Left renal cortex interstitium (tissue), 4 donors: ENCODE results near the gene PTPRG. TPM values are rescaled to one million over a fixed set of nuclear protein-coding genes. Genes with fewer than 3 reads are reported as not detected.
A peak's percentile ranks its signal among the peaks of the same experiment; 100 is the strongest.
"Not testable (repeated sequence)": the region's sequence is repeated elsewhere in the genome, so short reads cannot be mapped to it uniquely, and the experiment has no call there.

ENCODE experiments used
- DNase-seq, 4 donors: peaks; one replicate each; pipeline ENCODE4 v3.0.0-alpha.2; 2013; ENCODE audit warnings: low read depth in 4 of 4, low spot score in 2 of 4, missing footprints in 1 of 4
- polyA plus RNA-seq, 4 donors: library from polyadenylated mRNA; unstranded; fragments of 120-200 nt; gene quantifications; one replicate each; pipeline ENCODE4 v1.2.1, GENCODE V29; 2013; ENCODE audit not compliant: insufficient read length in 4 of 4

The PTPRG gene
- polyA plus RNA-seq, 4 donors, result 75.4 to 87.4 (median 78.9) TPM

DNA sequence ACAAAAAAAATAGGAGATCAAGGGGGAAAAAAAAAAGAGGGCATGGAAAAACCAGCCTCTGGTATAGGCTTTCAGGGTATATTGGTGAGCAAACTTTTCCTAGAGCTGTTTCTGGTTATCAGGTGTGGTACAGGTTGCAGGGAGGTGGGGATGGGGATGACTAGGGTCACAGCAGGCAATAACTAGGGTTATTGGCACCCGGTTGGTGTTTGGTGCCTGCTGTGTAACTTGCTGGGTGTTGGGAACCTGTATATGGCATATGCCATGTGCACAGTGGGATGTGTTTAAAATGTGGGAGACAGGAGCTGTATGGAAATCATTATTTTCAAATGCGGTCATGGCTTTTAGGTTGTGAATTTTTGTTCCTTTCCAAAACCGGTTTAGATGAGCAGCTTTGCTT, 119.2 kb downstream of the PTPRG start:
- no peak for DNase-seq

DNA sequence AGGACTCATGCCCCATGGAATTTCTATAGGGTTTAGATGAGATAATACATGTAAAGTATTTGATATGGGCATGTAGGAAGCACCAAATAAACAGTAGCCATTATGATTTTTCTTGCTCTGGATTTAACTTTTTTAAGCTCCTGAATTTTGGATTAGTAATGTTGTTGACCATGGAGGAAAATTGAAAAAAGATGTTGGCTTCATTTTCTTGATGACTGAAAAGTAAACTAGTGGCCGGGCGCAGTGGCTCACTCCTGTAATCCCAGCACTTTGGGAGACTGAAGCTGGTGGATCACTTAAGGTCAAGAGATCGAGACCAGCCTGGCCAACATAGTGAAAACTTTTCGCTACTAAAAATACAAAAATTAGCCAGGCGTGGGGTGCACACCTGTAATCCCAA, 120.3 kb downstream of the PTPRG start:
- DNase-seq, result no peak

GRCh38 chr3:61682671-61683548, 121.5 kb downstream of the PTPRG start:
- DNase-seq, result no peak

DNA sequence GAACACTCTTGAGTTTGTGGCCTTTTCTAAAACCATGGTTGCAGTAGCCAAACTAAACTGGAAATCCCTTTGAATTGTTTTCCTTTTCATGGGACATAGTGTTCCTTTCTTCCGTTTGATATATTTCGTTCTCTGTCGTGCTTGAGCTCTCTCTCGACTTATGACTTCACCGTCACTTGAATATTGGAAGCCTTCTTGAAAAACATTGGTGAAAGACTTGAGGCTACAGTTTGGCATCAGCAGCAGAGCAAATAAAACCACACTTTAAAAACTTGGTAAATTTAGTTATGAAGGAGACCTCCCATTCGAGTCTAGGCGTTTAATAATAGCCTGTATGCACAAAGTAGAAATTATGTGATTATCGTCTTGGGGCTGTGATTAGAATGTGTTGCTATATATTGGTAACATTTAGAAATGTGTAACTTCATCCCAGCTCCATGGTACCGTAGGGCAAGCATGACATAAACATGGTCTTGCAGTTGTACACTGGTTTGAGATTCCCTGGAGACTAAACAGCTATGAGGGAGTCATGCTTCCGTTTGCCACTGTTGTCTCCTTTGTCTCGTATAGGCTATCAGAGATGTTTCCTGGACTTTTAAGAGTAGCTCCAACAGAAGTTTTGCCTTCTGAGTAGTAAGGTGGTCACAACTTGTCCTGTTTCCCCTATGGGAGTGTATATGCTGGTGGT, 122.3 kb downstream of the PTPRG start:
- no peak for DNase-seq

DNA sequence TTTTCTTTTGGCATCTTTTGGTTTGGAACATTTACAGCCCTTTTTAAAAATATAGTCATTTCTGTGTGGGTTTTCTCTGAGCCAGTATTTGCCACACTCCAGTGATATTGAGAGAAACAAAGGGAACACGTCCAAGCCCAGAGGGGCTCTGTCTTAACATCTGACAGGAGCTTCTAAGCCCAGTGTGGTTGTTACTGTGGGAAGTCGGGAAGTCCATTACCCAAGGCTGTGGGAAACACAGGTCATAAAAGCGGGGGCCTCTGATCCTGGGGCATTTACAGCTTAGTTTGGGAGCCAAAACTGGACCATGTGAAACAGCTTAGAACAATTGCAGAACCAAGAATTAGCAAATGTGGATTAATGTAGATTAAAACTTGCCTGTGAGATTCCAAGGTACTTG, 123.0 kb downstream of the PTPRG start:
- DNase-seq, result no peak

GRCh38 chr3:61685755-61686154, 124.4 kb downstream of the PTPRG start:
- peak in 3 of 4 donors; percentile 25 to 39 (median 30) for DNase-seq

DNA sequence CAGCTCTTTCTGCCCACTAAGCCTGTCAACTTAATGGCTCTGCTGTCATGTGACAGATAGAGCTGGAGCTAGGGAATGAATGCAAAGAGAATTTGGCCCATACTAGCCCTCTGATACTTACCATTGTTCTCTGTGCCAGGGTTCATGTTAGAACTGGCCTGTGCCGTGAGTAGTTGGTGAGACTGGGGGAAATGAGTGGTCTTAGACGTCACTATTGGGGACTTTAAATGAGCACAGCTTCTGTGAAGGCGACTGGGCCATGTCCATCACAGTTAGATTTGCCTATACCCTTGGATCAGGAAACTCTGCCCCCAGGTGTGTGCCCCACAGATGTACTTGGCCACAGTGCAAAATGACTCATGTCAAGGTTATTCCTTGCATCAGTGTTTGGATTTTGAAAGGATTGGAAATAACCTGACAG, 124.9 kb downstream of the PTPRG start:
- DNase-seq, result no peak

DNA sequence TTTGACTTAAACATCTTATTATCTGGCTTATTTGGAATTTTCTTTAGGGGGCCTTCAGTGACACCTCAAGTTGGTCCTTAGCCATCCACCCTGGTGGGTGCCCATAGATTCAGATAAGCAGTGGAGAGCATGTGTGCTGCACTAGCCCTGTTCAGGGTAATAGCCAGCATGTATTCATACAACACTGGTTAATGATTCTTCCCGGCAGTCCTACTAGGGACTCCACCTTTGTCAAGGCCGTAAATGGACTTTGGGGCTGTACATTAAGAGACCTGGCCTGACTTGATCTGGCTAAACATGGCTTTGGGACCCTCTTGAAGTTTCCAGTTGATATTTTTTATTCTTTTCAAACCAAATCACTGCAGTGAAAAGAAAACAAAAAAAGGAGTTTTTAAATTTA, 125.8 kb downstream of the PTPRG start:
- DNase-seq, result no peak

GRCh38 chr3:61687663-61688306, 126.4 kb downstream of the PTPRG start:
- no peak for DNase-seq

DNA sequence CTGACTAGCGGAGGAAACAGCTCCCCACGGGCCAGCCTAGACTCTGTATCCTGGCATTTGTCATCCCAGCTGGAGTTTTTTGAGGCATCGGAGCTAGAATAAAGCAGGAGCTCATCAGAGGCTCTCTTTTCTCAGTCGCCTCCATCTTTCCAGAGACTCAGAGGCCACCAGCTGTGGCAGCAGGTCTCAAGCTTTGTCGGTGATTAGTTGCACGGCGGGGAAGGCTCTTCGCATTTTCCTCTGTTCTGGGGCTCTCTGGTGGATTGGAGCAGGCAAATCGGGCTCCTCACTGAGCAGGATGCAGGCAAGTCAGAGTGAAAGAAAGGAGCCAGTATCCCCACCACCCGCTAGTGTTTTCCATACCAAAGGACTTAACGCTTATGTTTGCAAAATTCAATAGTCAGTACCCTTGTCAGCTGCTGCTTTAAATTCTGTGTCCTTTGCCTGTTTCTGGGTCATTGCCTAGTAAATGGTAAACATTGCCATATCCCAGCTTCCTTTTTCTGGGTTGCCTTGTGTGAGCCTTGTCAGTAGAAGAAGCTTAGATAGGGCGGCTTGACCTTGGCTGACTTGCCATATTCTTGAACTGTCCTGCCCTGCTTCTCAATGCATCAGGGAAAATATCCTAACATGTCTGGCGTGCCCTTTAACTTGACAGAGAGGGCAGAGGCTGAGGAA, 127.1 kb downstream of the PTPRG start:
- no peak for DNase-seq

GRCh38 chr3:61690016-61690415, 128.6 kb downstream of the PTPRG start:
- DNase-seq, result no peak

DNA sequence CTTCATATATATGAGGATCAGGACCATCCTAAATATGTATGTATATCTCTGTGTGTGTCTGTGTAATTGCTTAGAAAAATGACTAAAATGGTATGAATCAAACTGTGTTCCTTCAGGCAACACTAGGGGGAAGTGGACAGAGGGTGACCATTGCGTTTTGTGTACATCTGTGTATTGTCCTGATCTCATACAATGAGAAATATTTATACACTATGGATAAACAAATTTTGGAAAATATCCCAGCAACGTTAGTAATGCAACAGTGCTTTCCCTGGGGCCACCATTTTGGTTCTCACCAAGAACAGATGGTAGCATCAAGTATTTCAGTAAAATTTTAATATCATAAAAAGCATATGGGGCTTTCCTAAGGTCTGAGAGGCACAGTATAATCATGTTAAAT, 130.1 kb downstream of the PTPRG start:
- DNase-seq, result no peak

GRCh38 chr3:61697301-61697700, 135.9 kb downstream of the PTPRG start:
- no peak for DNase-seq

GRCh38 chr3:61698278-61699072, 137.1 kb downstream of the PTPRG start:
- not testable (repeated sequence) for DNase-seq

- no peak for DNase-seq
Observed at GRCh38 chr3:61699622-61700021, 138.3 kb downstream of the PTPRG start.

GRCh38 chr3:61701011-61701410, 139.6 kb downstream of the PTPRG start:
- DNase-seq, result no peak

- no peak for DNase-seq
Observed at GRCh38 chr3:61702453-61702852, 141.1 kb downstream of the PTPRG start.

DNA sequence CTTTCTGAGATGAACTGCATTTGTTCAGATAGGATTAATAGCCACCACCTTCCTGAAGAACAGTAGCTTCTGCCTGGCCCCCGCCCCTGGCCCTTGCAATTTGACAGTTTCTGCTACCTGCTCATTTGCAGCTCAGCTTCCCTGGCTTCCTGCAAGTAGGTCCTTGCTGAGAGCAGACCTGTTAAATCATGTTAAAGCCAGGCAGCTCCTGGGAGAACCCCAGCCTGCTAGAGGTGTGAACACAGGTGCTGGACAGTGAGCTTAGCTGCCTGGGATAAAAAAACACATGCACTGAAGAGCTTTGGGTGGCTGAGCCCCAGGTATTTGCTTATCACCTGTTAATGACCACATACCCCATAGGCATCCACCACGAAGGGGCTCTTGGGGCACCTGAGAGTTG, 143.4 kb downstream of the PTPRG start:
- no peak for DNase-seq

DNA sequence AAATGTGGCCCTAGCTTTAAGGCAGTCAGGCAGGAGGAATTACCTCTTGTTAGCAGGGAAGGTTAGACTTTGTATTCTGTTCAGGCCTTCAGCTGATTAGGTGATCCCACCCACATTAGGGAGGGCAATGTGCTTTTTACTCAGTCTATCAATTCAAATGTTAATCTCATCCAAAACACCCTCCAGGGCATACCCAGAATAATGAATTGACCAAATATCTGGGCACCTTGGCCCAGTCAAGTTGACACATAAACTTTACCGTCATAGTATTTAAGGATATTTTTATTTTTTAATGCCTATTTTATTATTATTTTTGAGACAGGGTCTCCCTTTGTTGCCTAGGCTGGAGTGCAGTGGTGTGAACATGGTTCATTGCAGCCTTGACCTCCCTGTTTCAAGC, 146.1 kb downstream of the PTPRG start:
- DNase-seq, result no peak

DNA sequence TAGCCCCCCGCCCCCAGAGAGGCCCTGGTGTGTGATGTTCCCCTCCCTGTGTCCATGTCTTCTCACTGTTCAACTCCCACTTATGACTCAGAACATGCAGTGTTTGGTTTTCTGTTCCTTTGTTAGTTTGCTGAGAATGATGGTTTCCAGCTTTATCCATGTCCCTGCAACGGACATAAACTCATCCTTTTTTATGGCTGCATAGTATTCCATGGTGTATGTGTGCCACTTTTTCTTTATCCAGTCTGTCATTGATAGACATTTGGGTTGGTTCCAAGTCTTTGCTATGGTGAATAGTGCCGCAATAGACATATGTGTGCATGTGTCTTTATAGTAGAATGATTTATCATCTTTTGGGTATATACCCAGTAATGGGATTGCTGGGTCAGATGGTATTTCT, 149.5 kb downstream of the PTPRG start:
- DNase-seq, result not testable (repeated sequence)
